Head of caudate nucleus (tissue), 42 donors: ENCODE measurements around the gene ARHGAP18.

Experiments used
- DNase-seq, 42 donors: peaks; one replicate each; pipeline versions ENCODE4 v3.0.0 to v3.0.0-alpha.2; 2020 to 2021; ENCODE audit warnings: mixed read lengths in 7 of 42
- intact Hi-C: fragments of 100-400 bp; cut with DNase I; formaldehyde crosslinking; loops from one replicate; pipeline ENCODE4 v1.15.0; 2022

The ARHGAP18 gene

GRCh38 chr6:129633529-129633928 is 76.4 kb downstream of the ARHGAP18 start:
- intact Hi-C loops, result no loop called here
- DNase-seq, result no peak

- no peak for DNase-seq
- intact Hi-C loops, result no loop called here
Observed at GRCh38 chr6:129632172-129632613, 77.8 kb downstream of the ARHGAP18 start.

- DNase-seq, result no peak
- intact Hi-C loops, result no loop called here
Observed at GRCh38 chr6:129631070-129631469, 78.9 kb downstream of the ARHGAP18 start.

GRCh38 chr6:129630596-129630995 is 79.4 kb downstream of the ARHGAP18 start:
- intact Hi-C loops, result no loop called here
- DNase-seq, result no peak

- intact Hi-C loops, result no loop called here
- DNase-seq, result no peak
Observed at GRCh38 chr6:129628101-129628815, 81.7 kb downstream of the ARHGAP18 start.

- DNase-seq, result no peak
- intact Hi-C loops, result no loop called here
Observed at GRCh38 chr6:129624488-129624887, 85.5 kb downstream of the ARHGAP18 start.

- intact Hi-C loops, result no loop called here
- DNase-seq, result no peak
Observed at GRCh38 chr6:129623008-129623732, 86.8 kb downstream of the ARHGAP18 start.

GRCh38 chr6:129621252-129621651 is 88.7 kb downstream of the ARHGAP18 start:
- no peak for DNase-seq
- intact Hi-C loops, result no loop called here

GRCh38 chr6:129620234-129620610 is 89.8 kb downstream of the ARHGAP18 start:
- no peak for DNase-seq
- intact Hi-C loops, result no loop called here

- DNase-seq, result no peak
- intact Hi-C loops, result no loop called here
Observed at GRCh38 chr6:129619579-129620233, 90.3 kb downstream of the ARHGAP18 start.

GRCh38 chr6:129617986-129618385 is 92.0 kb downstream of the ARHGAP18 start:
- DNase-seq, result no peak

GRCh38 chr6:129615496-129615895 is 94.5 kb downstream of the ARHGAP18 start:
- intact Hi-C loops, result no loop called here
- no peak for DNase-seq

More at GRCh38 chr6:129617986-129618385, 92.0 kb downstream of the ARHGAP18 start:
- intact Hi-C loops, result no loop called here

GRCh38 chr6:129615020-129615419 is 95.0 kb downstream of the ARHGAP18 start:
- intact Hi-C loops, result no loop called here
- no peak for DNase-seq

- intact Hi-C loops, result no loop called here
- DNase-seq, result no peak
Observed at GRCh38 chr6:129614464-129614863, 95.5 kb downstream of the ARHGAP18 start.

GRCh38 chr6:129612440-129612839 is 97.5 kb downstream of the ARHGAP18 start:
- intact Hi-C loops, result no loop called here
- DNase-seq, result no peak

GRCh38 chr6:129609635-129610034 is 100.3 kb downstream of the ARHGAP18 start:
- no peak for DNase-seq
- intact Hi-C loops, result loop anchor here (10.0 kb wide), 1 partner anchor 125 kb away; no protein-coding TSS in a partner anchor

- intact Hi-C loops, result loop anchor here (10.0 kb wide), 1 partner anchor 126 kb away; no protein-coding TSS in a partner anchor
- no peak for DNase-seq
Observed at GRCh38 chr6:129608886-129609537, 101.0 kb downstream of the ARHGAP18 start.

GRCh38 chr6:129607581-129608186 is 102.3 kb downstream of the ARHGAP18 start:
- intact Hi-C loops, result loop anchor here (10.0 kb wide), 1 partner anchor 127 kb away; no protein-coding TSS in a partner anchor
- no peak for DNase-seq

- DNase-seq, result no peak
- intact Hi-C loops, result loop anchor here (10.0 kb wide), 1 partner anchor 128 kb away; no protein-coding TSS in a partner anchor
Observed at GRCh38 chr6:129606664-129607063, 103.3 kb downstream of the ARHGAP18 start.
